ENCODE data around the gene DVL3. TPM values are rescaled to one million over a fixed set of nuclear protein-coding genes. Genes with fewer than 3 reads are reported as not detected.

The DVL3 gene
- total and polyA plus RNA-seq, 2 donors (not counting 1 experiment from before 2014, with no cell fraction given) = 42.7 to 92.0 TPM

- H3K4me3 Mint-ChIP-seq = no peak overlapping the region
- TF ChIP-seq EZH2 (IDR thresholded peaks at IDR 0.05; ENCODE audit: borderline replicate concordance, insufficient read depth, low read depth, low read length, poor library complexity, severe bottlenecking) (no peak), CTCF (IDR thresholded peaks at IDR 0.05) (no peak)
Observed at GRCh38 chr3:184183679-184184078, 28.5 kb downstream of the DVL3 start.

GRCh38 chr3:184184546-184185230, 29.5 kb downstream of the DVL3 start:
- Histone ChIP-seq H3K36me3 (replicated peaks in 1 of 2; ENCODE audit: control extremely low read depth in 1 of 2, control insufficient read depth in 1 of 2, extremely low read depth in 1 of 2, insufficient read depth in 2 of 2, low read length in 1 of 2) (peaks cover 2 to 63% of the 10 kb centered on the region in 2 experiments), H3K9ac (ENCODE audit: low read length) (peak overlapping the region; percentile 84), H3K27me3 (replicated peaks in 1 of 4; ENCODE audit: control extremely low read depth in 1 of 4, control insufficient read depth in 3 of 4, insufficient read depth in 4 of 4, low read length in 3 of 4) (no peaks in the 10 kb centered on the region), H3K9me3 (ENCODE audit: control extremely low read depth in 1 of 3, control insufficient read depth in 2 of 3, insufficient read depth in 1 of 3, low read length in 2 of 3) (no peaks in the 10 kb centered on the region), H3K79me2 (ENCODE audit: control insufficient read depth, insufficient read depth, low read length) (peaks cover 37% of the 10 kb centered on the region), H3K27ac (ENCODE audit: low read length in 2 of 2) (no peak overlapping the region), H3K4me3 (ENCODE audit: control extremely low read depth in 1 of 5, extremely low read depth in 1 of 5, insufficient read depth in 1 of 5, low read depth in 2 of 5, low read length in 4 of 5) (no peak overlapping the region), H4K20me1 (ENCODE audit: control insufficient read depth, insufficient read depth, low read length, poor library complexity, severe bottlenecking) (peaks cover 24% of the 10 kb centered on the region), H3K4me1 (ENCODE audit: control insufficient read depth in 2 of 2, insufficient read depth in 2 of 2, low read length in 2 of 2) (peaks cover 17 to 21% of the 10 kb centered on the region in 2 donors), H2AFZ (ENCODE audit: insufficient read depth, low read depth, low read length, poor library complexity, severe bottlenecking) (no peak overlapping the region), H3K4me2 (replicated peaks; ENCODE audit: low read depth, low read length, poor library complexity, severe bottlenecking) (peak overlapping the region; percentile 92)
- 98% methylated on average over 15 of the region's 18 CpGs for WGBS (ENCODE audit: insufficient coverage)
- intact Hi-C loops (cut with micrococcal nuclease) = loop anchor here (1.0 to 5.0 kb wide), 6 partner anchors 10 to 528 kb away; partner anchors contain the start of genes ABCC5, AP2M1, DVL3 and EEF1AKMT4
- peak overlapping the region; percentile 99 for H3K4me3 Mint-ChIP-seq
- no peaks in the 10 kb centered on the region for H3K9me3 Mint-ChIP-seq (ENCODE audit: insufficient read depth)
- ChIA-PET POLR2A (interaction anchor here (0.8 to 2.1 kb wide), 4 partner anchors 10 to 51 kb away, joined by 3 to 7 read pairs (median 5); partner anchors contain the start of genes AP2M1 and EIF2B5), CTCF (interaction anchor here (1.2 to 1.3 kb wide), 2 partner anchors 43 to 53 kb away, joined by 3 read pairs; no protein-coding TSS in a partner anchor)
- ATAC-seq (ENCODE audit: low read depth) = no peak
- no peak for DNase-seq
- TF ChIP-seq EZH2 (IDR thresholded peaks at IDR 0.05; ENCODE audit: borderline replicate concordance, insufficient read depth, low read depth, low read length, poor library complexity, severe bottlenecking) (no peak), CTCF (IDR thresholded peaks at IDR 0.05) (no peak)
- peak overlapping the region; percentile 94 for H3K27ac Mint-ChIP-seq
- H3K4me1 Mint-ChIP-seq = peaks cover 30% of the 10 kb centered on the region
- no peaks in the 10 kb centered on the region for H3K27me3 Mint-ChIP-seq

More at GRCh38 chr3:184183679-184184078, 28.5 kb downstream of the DVL3 start:
- intact Hi-C loops (cut with micrococcal nuclease) = no loop called here
- H3K9me3 Mint-ChIP-seq (ENCODE audit: insufficient read depth) = no peaks in the 10 kb centered on the region
- Histone ChIP-seq H4K20me1 (ENCODE audit: control insufficient read depth, insufficient read depth, low read length, poor library complexity, severe bottlenecking) (peaks cover 14% of the 10 kb centered on the region), H3K27me3 (replicated peaks in 1 of 4; ENCODE audit: control extremely low read depth in 1 of 4, control insufficient read depth in 3 of 4, insufficient read depth in 4 of 4, low read length in 3 of 4) (no peaks in the 10 kb centered on the region), H3K27ac (ENCODE audit: low read length in 2 of 2) (no peak overlapping the region), H3K9me3 (ENCODE audit: control extremely low read depth in 1 of 3, control insufficient read depth in 2 of 3, insufficient read depth in 1 of 3, low read length in 2 of 3) (no peaks in the 10 kb centered on the region), H3K79me2 (ENCODE audit: control insufficient read depth, insufficient read depth, low read length) (peaks cover 28% of the 10 kb centered on the region), H3K9ac (ENCODE audit: low read length) (no peak overlapping the region), H3K4me3 (ENCODE audit: control extremely low read depth in 1 of 5, extremely low read depth in 1 of 5, insufficient read depth in 1 of 5, low read depth in 2 of 5, low read length in 4 of 5) (no peak overlapping the region), H2AFZ (ENCODE audit: insufficient read depth, low read depth, low read length, poor library complexity, severe bottlenecking) (no peak overlapping the region), H3K36me3 (replicated peaks in 1 of 2; ENCODE audit: control extremely low read depth in 1 of 2, control insufficient read depth in 1 of 2, extremely low read depth in 1 of 2, insufficient read depth in 2 of 2, low read length in 1 of 2) (peaks cover 3 to 61% of the 10 kb centered on the region in 2 experiments), H3K4me1 (ENCODE audit: control insufficient read depth in 2 of 2, insufficient read depth in 2 of 2, low read length in 2 of 2) (peaks cover 17 to 21% of the 10 kb centered on the region in 2 donors), H3K4me2 (replicated peaks; ENCODE audit: low read depth, low read length, poor library complexity, severe bottlenecking) (no peak overlapping the region)
- H3K27ac Mint-ChIP-seq = no peak overlapping the region
- CTCF ChIA-PET = interaction anchor here (1.2 to 1.3 kb wide), 2 partner anchors 44 to 54 kb away, joined by 3 read pairs; no protein-coding TSS in a partner anchor
- ATAC-seq (ENCODE audit: low read depth) (no peak), DNase-seq (no peak)
- peaks cover 30% of the 10 kb centered on the region for H3K4me1 Mint-ChIP-seq
- WGBS (ENCODE audit: insufficient coverage) = 100% methylated on average over 1 of the region's 5 CpGs
- POLR2A ChIA-PET = interaction anchor here (2.1 kb wide), 1 partner anchor 49 kb away, joined by 5 read pairs; the partner anchor contains the start of gene EIF2B5
- H3K27me3 Mint-ChIP-seq = no peaks in the 10 kb centered on the region
